ENCODE measurements around the gene DNER.

GRCh38 chr2:229725716-229726574 is 11.6 kb upstream of the DNER start:
- TF ChIP-seq EZH2 (IDR thresholded peaks at IDR 0.05; ENCODE audit: insufficient read depth, poor library complexity, severe bottlenecking) (no peak), EZH2phosphoT487 (IDR thresholded peaks at IDR 0.05; ENCODE audit: insufficient read depth, low read depth) (no peak)

Measured in GM23248 (cell line).